Right lobe of liver (tissue), 4 donors: ENCODE data around the gene HCST.

Experiments used
- POLR2A ChIP-seq: fragments of 450-650 bp; IDR thresholded peaks from one replicate; pipeline ENCODE4 v1.6.1; 2017; ENCODE audit warnings: antibody characterized with exemption, mild to moderate bottlenecking
- TF ChIP-seq, protein P1 (sequence below), 4 donors: fragments of 200-600 bp in 3 of 4; fragments of 450-650 bp in 1 of 4; IDR thresholded peaks; one replicate each; pipeline versions ENCODE4 v1.5.1 to v1.8.0; 2016 to 2022; ENCODE audit warnings: antibody characterized with exemption in 4 of 4, mild to moderate bottlenecking in 2 of 4
- donor health status: DM: no; HTN: no; CAD: no.
- donor health status: DM: no; HTN: no; CAD: no.
- donor health status: DM: no; HTN: yes; CAD: no.

DNA sequence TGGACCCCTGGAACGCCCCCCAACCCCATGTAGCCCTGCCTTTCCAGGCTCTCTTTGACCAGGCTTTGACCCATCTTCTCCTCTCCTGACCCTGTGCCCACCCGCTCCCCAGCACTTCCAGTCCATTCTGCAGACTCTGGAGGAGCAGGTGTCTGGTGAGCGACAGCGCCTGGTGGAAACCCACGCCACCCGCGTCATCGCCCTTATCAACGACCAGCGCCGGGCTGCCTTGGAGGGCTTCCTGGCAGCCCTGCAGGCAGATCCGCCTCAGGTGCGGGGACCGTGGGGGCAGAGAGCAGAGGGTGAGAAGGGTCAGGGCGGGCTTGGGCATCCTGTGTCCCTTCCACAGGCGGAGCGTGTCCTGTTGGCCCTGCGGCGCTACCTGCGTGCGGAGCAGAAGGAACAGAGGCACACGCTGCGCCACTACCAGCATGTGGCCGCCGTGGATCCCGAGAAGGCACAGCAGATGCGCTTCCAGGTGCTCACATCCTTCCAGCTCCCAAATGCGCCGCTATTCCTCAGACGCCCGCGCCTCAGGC is 27.9 kb upstream of the HCST start:
- TF ChIP-seq, protein P1, sequence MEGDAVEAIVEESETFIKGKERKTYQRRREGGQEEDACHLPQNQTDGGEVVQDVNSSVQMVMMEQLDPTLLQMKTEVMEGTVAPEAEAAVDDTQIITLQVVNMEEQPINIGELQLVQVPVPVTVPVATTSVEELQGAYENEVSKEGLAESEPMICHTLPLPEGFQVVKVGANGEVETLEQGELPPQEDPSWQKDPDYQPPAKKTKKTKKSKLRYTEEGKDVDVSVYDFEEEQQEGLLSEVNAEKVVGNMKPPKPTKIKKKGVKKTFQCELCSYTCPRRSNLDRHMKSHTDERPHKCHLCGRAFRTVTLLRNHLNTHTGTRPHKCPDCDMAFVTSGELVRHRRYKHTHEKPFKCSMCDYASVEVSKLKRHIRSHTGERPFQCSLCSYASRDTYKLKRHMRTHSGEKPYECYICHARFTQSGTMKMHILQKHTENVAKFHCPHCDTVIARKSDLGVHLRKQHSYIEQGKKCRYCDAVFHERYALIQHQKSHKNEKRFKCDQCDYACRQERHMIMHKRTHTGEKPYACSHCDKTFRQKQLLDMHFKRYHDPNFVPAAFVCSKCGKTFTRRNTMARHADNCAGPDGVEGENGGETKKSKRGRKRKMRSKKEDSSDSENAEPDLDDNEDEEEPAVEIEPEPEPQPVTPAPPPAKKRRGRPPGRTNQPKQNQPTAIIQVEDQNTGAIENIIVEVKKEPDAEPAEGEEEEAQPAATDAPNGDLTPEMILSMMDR (IDR thresholded peaks at IDR 0.05) = no peak
- TF ChIP-seq POLR2A = no peak
